ENCODE results near the gene LSR.

LSR gene

DNA sequence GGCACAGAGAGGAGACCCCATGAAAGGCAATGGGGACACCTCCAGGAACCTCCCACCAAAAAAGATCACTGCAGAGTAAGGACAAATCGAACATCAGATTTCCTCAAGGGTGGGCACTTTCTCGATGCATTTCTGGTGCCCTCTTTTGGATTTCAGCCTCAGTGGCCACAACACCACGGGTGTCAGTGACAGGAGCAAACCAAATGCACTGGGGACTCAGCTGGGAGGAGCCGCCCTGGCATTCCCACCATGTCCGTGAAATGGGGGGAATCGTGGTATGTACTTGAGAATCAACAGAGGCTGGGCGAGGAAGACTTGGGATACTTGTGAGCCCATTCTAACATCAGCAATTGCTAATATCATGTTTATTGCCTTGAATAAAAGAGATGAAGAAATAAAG, 36.6 kb upstream of the LSR start:
- H3K4me3 ChIP-seq (ENCODE audit: low read depth, low read length), result no peak overlapping the region
- ChIA-PET POLR2A (no interaction called here), CTCF (no interaction called here)
- no peak for DNase-seq (ENCODE audit: low read depth, low spot score)
- TF ChIP-seq, protein P1, sequence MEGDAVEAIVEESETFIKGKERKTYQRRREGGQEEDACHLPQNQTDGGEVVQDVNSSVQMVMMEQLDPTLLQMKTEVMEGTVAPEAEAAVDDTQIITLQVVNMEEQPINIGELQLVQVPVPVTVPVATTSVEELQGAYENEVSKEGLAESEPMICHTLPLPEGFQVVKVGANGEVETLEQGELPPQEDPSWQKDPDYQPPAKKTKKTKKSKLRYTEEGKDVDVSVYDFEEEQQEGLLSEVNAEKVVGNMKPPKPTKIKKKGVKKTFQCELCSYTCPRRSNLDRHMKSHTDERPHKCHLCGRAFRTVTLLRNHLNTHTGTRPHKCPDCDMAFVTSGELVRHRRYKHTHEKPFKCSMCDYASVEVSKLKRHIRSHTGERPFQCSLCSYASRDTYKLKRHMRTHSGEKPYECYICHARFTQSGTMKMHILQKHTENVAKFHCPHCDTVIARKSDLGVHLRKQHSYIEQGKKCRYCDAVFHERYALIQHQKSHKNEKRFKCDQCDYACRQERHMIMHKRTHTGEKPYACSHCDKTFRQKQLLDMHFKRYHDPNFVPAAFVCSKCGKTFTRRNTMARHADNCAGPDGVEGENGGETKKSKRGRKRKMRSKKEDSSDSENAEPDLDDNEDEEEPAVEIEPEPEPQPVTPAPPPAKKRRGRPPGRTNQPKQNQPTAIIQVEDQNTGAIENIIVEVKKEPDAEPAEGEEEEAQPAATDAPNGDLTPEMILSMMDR (IDR thresholded peaks at IDR 0.05; ENCODE audit: insufficient read depth, low read length, missing control alignments), result no peak

DNA sequence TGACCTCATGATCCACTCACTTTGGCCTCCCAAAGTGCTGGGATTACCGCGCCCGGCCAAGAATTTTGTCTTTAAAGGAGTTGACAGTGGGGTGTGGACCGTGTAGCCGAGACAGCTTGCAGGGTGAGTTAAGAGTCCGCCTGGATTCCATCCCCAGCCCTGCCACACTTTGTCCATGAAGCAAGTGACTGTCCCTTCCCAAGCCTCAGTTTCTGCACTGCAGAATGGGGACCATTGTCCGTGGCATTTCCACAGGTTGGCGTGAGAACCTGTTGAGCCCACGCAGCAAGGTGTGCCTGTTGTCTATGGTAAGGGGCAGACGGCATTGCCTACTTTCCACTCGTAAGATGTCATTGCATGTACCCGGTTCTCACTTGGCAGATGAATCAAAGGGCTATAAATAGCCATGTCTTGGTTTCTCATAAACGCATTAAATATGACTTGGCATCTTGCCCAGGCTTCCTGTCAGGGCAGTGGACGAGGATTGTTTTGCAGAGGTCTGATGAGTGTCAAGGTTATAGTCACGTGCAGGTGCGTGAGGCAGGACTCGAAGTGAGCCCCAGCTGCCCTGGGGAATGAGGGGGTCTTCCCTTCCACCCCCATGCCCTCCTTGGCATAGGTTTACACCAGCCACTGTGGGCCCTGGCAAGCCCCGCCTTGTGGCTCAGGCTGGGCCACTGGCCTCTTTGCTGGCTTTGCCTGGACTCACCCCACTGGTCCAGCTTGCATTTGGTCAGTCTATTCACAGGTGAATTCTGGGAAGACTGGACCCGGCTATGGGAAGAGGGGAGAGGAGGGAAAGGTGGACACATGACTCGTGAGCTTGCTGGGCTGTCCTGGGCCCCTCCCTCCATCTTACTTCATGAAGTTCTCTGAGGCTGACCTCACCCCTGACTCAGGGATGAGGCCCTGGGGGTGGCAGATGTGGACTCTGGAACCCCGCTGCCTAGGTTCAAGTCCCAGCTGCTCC, 34.9 kb upstream of the LSR start:
- ChIA-PET POLR2A (no interaction called here), CTCF (no interaction called here)
- TF ChIP-seq, protein P1 (IDR thresholded peaks at IDR 0.05; ENCODE audit: insufficient read depth, low read length, missing control alignments), result no peak
- no peak for DNase-seq (ENCODE audit: low read depth, low spot score)
- H3K4me3 ChIP-seq (ENCODE audit: low read depth, low read length), result no peak overlapping the region

DNA sequence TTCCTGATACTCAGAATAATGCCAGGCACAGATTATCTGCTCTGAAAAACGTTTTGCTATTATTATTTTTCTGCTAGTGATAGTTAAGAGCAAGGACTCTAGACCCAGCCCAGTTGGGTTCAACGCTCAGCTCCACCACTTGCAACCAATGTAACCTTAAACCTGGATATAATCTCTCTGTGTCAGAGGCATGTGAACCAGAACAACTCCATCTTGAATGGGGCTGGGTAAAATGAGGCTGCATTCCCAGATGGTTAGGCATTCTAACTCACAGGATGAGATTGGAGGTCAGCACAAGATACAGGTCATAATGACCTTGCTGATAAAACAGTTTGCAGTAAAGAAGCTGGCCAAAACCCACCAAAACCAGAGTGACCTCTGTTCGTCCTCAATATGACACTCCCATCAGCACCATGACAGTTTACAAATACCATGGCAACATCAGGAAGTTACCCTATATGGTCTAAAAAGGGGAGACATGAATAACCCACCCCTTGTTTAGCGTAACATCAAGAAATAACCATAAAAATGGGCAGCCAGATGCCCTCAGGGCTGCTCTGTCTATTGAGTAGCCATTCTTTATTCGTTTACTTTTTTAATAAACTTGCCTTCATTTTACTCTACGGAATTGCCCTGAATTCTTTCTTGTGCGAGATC, 33.9 kb upstream of the LSR start:
- TF ChIP-seq, protein P1 (IDR thresholded peaks at IDR 0.05; ENCODE audit: insufficient read depth, low read length, missing control alignments), result no peak
- ChIA-PET CTCF (no interaction called here), POLR2A (no interaction called here)
- H3K4me3 ChIP-seq (ENCODE audit: low read depth, low read length), result no peak overlapping the region
- DNase-seq (ENCODE audit: low read depth, low spot score), result no peak

DNA sequence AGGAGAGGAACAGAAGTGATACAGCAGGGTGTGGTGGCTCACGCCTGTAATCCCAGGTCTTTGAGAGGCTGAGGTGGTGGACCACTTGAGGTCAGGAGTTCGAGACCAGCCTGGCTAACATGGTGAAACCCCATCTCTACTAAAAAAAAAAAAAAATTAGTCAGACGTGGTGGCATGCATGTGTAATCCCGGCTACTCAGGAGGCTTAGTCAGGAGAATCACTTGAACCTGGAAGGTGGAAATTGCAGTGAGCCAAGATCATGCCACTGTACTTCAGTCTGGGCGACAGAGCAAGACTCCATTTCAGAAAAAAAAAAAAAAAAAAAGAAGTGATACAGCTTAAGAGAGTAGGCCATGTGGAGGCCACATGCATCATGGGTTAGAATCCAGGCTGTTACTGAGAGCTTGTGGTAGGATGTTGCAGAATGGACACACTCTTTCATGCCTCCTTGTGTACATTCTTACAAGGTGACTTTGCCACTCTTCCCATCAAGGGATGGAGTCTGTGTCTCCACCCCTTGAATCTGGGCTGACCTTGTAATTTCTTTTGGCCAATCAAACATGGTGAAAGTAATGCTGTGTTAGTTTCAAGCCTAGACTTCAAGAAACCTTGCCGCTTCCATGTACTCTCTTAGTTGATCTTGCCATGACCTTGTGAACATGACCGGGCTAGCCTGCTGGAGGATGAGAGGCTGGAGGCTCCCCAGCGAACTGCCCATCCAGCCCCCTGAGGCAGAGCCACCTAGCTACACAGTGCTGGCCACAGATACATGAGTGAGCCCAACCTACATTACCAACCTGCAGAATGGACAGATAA, 32.6 kb upstream of the LSR start:
- ChIA-PET POLR2A (no interaction called here), CTCF (no interaction called here)
- TF ChIP-seq, protein P1 (IDR thresholded peaks at IDR 0.05; ENCODE audit: insufficient read depth, low read length, missing control alignments), result no peak
- H3K4me3 ChIP-seq (ENCODE audit: low read depth, low read length), result no peak overlapping the region
- DNase-seq (ENCODE audit: low read depth, low spot score), result no peak

DNA sequence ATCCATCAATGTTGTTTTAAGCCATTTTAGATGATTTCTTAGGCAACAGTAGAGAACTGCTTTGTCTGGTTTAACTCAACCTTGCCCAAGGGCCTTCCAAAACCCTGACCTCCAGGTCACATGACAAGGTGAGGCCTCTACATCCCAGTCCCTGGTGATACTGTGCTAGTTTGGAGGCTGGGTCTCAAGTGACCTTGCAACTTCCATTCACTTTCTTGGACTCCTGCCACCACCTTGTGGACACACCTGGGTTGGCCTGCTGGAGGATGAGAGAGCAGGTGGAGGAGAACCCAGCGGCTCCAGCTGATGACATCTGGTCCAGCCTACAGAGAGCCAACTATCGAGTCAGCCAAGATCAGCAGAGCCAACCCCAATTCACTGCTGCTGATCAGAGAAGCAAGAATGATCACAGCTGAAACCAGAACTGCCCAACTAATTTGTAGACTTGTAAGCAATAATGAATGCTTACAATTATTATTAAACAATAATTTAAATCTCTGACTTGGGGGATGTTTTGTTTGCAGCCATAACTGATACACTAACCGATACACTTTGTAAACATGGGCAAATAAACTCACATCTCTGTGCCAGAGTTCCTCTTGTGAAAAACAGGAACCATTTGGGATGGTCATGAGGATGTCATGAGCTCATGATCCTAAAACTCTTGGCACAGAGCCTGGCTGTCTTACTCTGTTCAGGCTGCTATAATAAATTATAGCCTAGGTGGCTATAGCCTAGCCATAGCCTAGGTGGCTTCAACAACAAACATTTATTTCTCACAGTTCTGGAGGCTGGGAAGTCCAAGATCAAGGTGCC, 31.8 kb upstream of the LSR start:
- no peak for DNase-seq (ENCODE audit: low read depth, low spot score)
- TF ChIP-seq, protein P1 (IDR thresholded peaks at IDR 0.05; ENCODE audit: insufficient read depth, low read length, missing control alignments), result no peak
- ChIA-PET CTCF (no interaction called here), POLR2A (no interaction called here)
- H3K4me3 ChIP-seq (ENCODE audit: low read depth, low read length), result no peak overlapping the region
